AG10803 (cell line): Measurements from ENCODE around the gene TRIM7.
"Not testable (repeated sequence)": the region's sequence is repeated elsewhere in the genome, so short reads cannot be mapped to it uniquely, and the experiment has no call there.

ENCODE experiments used
- DNase-seq: peaks from one replicate; pipeline ENCODE4 v3.0.0; 2010; ENCODE audit warnings: low read depth
- H3K4me3 ChIP-seq: 2 replicates; pipeline ENCODE4 v1.5.1; 2011; ENCODE audit warnings: mild to moderate bottlenecking, low read length, control low read depth
- TF ChIP-seq, protein P1 (sequence below): conservative IDR thresholded peaks from 2 replicates; pipeline ENCODE4 v1.5.1; 2011; ENCODE audit warnings: mild to moderate bottlenecking, low read length, control low read depth, inconsistent platforms

TRIM7 gene

DNA sequence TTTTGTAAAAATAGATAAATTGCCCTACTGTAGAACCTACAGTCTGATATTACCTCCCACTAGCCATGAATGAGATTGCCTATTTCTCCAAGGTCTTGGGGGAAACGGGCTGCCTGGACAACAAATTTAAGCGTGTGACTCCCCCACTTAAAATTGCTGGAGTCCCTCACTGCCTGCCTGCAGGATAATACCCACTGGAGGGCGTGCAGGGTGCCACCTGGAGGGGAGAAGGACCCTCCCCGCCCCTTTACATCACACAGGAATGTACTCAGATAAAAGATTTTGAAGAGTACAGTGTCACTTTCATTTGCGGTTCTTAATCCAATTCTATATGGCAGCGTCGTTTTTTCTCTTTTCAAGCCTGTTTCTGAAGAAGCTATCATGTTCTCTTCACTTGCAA lies 6.2 kb upstream of the TRIM7 start:
- DNase-seq, result no peak
- TF ChIP-seq, protein P1, sequence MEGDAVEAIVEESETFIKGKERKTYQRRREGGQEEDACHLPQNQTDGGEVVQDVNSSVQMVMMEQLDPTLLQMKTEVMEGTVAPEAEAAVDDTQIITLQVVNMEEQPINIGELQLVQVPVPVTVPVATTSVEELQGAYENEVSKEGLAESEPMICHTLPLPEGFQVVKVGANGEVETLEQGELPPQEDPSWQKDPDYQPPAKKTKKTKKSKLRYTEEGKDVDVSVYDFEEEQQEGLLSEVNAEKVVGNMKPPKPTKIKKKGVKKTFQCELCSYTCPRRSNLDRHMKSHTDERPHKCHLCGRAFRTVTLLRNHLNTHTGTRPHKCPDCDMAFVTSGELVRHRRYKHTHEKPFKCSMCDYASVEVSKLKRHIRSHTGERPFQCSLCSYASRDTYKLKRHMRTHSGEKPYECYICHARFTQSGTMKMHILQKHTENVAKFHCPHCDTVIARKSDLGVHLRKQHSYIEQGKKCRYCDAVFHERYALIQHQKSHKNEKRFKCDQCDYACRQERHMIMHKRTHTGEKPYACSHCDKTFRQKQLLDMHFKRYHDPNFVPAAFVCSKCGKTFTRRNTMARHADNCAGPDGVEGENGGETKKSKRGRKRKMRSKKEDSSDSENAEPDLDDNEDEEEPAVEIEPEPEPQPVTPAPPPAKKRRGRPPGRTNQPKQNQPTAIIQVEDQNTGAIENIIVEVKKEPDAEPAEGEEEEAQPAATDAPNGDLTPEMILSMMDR, result no peak
- H3K4me3 ChIP-seq, result no peak overlapping the region

DNA sequence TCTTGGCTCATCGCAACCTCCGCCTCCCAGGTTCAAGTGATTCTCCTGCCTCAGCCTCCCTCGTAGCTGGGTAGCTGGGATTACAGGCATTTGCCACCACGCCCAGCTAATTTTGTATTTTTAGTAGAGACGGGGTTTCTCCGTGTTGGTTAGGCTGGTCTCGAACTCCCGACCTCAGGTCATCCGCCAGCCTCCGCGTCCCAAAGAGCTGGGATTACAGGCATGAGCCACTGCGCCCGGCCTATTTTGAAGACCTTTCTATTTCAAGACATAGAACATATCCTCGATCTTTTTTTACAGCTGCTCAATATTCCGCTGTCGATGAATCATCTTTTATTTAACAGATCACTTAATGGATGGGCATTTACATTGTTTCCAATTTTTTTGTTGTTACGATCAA lies 5.7 kb upstream of the TRIM7 start:
- not testable (repeated sequence) for H3K4me3 ChIP-seq, DNase-seq

DNA sequence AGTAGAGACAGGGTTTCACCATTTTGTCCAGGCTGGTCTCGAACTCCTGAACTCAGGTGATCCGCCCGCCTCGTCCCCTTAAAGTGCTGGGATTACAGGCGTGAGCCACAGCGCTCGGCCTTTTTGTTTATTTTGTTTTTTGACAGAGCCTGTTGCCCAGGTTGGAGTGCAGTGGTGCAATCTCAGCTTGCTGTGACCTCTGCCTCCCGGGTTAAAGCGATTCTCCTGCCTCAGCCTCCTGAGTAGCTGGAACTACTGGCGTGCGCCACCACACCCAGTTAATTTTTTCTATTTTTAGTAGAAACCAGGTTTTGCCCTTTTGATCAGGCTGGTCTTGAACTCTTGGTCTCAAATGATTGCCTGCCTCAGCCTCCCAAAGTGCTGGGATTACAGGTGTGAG lies 5.2 kb upstream of the TRIM7 start:
- DNase-seq, H3K4me3 ChIP-seq: not testable (repeated sequence)

DNA sequence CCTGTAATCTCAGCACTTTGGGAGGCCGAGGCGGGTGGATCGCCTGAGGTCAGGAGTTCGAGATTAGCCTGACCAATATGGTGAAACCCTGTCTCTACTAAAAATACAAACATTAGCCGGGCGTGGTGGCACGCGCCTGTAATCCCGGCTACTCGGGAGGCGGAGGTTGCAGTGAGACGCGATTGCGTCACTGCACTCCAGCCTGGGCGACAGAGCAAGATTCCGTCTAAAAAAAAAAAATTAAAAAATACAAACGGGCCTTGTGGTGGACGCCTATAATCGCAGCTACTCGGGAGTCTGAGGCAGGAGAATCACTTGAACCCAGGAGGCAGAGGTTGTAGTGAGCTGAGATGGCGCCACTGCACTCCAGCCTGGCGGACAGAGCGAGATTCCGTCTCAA lies 4.0 kb upstream of the TRIM7 start:
- not testable (repeated sequence) for H3K4me3 ChIP-seq, DNase-seq

DNA sequence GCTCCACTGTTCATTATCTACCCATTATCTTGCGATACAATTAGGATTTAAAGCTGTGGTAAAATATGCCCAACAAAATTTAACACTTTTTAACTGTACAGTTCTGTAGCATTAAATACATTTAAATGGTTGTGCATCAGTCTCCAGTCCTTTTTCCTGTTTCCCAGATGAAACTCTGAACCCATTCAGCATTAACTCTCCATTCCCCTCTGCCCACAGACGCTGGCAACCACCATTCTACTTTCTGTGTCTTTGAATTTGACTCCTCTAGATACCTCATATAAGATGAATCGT lies 2.9 kb upstream of the TRIM7 start:
- TF ChIP-seq, protein P1, result no peak

DNA sequence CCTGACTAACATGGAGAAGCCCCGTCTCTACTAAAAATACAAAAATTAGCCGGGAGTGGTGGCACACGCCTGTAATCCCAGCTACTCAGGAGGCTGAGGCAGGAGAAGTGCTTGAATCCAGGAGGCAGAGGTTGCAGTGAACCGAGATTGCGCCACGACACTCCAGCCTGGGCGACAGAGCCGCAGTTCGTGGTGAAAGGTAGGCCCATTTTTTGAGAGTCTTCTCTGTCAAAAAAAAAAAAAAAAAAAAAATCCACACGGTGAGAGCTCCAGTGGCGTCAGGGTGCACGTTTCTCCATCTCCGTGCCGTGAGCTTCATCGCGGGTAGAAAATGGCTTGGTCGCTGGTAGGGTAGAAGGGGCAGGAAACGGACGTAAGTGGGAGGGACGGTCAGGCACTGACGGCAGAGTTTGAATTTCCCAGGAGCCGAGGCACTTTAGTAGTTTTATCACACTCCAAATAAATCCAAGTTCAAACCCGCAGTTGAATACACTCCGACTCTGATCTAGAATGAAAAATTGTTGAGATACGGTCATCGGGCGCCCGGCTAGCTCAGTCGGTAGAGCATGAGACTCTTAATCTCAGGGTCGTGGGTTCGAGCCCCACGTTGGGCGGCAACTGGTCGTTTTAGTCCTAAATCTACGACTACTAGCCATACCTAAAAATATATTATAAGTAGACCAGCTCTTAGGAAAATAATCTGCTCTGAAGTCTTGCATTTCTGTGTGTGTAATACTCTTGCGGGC lies 2.4 kb upstream of the TRIM7 start:
- peak overlapping the region; percentile 57 for H3K4me3 ChIP-seq
- TF ChIP-seq, protein P1, result no peak
- DNase-seq, result peak; percentile 92

More for the DNA sequence above, 2.9 kb upstream of the TRIM7 start:
- no peak for DNase-seq
- H3K4me3 ChIP-seq, result no peak overlapping the region

DNA sequence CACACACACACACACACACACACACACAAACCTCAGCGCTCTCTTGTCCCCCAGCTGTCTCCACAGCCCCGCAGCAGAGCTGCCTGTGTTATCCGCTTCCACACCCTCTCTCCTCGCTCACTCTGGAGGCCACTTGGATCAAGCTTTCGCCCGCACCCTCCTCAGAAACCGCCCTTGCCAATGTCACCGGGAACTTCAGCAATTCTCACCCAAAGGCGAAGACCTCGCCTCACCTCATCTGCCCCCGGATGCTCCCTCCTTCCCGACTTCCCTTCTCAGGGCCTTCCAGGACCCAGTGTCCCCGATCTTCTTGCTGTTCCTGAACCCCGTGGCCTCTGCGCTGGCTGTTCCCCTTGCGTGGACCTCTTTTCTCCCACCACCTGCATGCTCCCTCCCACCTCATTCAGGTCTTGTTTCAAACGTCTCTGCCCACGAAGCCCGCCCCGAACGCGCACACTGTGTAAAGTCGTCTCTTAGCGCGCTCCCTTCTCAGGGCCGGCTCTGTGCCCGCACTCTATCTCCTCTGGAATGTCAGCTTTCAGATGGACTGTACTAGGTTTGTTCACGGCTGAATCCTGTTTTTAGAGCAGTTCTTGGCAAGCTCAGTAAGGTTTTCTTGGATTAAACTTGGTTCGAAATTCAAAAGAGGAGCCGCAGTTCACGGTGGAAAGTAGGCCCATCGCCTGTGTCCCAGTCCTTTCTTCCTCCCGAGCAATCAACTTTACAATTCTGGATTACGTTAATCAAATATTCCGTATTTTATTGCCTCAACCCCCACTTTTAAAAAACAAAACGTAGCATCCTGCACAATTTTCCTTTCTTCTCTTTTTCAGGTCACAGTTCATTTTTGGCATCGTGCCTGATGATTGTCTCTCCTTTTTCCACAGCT lies 1.0 kb upstream of the TRIM7 start:
- H3K4me3 ChIP-seq, result peak overlapping the region; percentile 59
- TF ChIP-seq, protein P1, result no peak
- DNase-seq, result no peak

DNA sequence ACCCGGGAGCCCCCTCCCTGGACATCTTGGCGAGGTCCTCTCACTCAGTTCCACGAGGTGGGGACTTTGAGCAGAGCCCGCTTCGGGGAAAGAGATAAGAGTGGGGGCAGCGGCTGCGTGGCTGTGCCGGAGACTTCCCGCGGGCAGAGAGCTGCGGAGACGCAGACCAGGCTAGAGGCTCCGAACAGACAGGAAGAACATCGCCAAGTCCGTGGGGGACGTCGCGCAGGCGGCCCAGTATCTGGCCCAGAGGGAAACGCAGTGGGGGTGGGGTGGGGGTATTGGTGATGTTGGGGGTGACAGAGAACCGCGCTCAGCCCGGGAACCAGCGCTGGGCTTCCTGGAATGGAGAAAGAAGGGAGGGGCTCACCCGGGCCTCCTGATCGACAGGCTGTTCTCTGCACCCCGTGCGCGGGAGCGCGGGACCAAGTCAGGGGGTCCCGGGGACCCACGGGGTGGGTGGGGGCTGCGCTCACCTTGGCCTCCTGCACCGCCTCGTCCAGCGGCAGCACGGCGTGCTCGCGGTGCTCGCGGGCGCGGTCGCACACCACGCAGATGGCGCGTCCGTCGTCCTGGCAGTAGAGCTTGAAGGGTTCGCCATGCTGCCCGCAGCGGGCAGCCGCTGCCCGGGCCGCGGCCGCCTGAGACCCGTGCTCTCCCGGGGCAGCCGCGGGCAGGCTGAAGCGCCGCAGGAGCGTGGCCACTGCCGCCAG lies 727 bp downstream of the TRIM7 start:
- peak overlapping the region; percentile 59 for H3K4me3 ChIP-seq
- peak; percentile 43 for DNase-seq
- TF ChIP-seq, protein P1, result no peak
